Hepatocyte (in vitro differentiated cells): ENCODE results near the gene GSN. TPM values are rescaled to one million over a fixed set of nuclear protein-coding genes. Genes with fewer than 3 reads are reported as not detected.

Experiments used
- DNase-seq: peaks from one replicate; pipeline ENCODE4 v3.0.0-alpha.2; 2016; ENCODE audit warnings: low spot score
- H2AFZ ChIP-seq: fragments of 200-600 bp; sonication (generic); 2 replicates; pipeline ENCODE4 v1.6.0; 2016; ENCODE audit warnings: antibody characterized with exemption, mild to moderate bottlenecking
- H3K27ac ChIP-seq: fragments of 200-600 bp; sonication (generic); 2 replicates; pipeline ENCODE4 v1.5.1; 2016; ENCODE audit warnings: mild to moderate bottlenecking
- H3K27me3 ChIP-seq: fragments of 200-600 bp; sonication (generic); 2 replicates; pipeline ENCODE4 v1.6.1; 2016
- H3K36me3 ChIP-seq: fragments of 200-600 bp; sonication (generic); replicated peaks from 2 replicates; pipeline ENCODE4 v1.5.1; 2016; ENCODE audit warnings: low read depth; ENCODE audit not compliant: insufficient read depth
- H3K4me1 ChIP-seq: fragments of 200-600 bp; sonication (generic); 2 replicates; pipeline ENCODE4 v1.5.1; 2016; ENCODE audit warnings: mild to moderate bottlenecking, moderate library complexity; ENCODE audit not compliant: insufficient read depth
- H3K4me2 ChIP-seq: fragments of 200-600 bp; sonication (generic); 2 replicates; pipeline ENCODE4 v1.6.0; 2016
- H3K4me3 ChIP-seq: fragments of 200-600 bp; sonication (generic); 2 replicates; pipeline ENCODE4 v1.5.1; 2016; ENCODE audit warnings: mild to moderate bottlenecking
- H3K79me2 ChIP-seq: fragments of 200-600 bp; sonication (generic); 2 replicates; pipeline ENCODE4 v1.6.0; 2017; ENCODE audit warnings: mild to moderate bottlenecking
- H3K9me2 ChIP-seq: fragments of 200-600 bp; sonication (generic); replicated peaks from 2 replicates; pipeline ENCODE4 v1.6.0; 2017; ENCODE audit warnings: mild to moderate bottlenecking; ENCODE audit not compliant: insufficient read depth
- H3K9me3 ChIP-seq: fragments of 200-600 bp; sonication (generic); 2 replicates; pipeline ENCODE4 v1.5.1; 2016; ENCODE audit warnings: low read depth, mild to moderate bottlenecking
- H4K20me1 ChIP-seq: fragments of 200-600 bp; sonication (generic); 2 replicates; pipeline ENCODE4 v1.6.0; 2016; ENCODE audit warnings: mild to moderate bottlenecking; ENCODE audit not compliant: insufficient read depth, poor library complexity, severe bottlenecking
- EZH2 ChIP-seq: fragments of 200-600 bp; sonication (generic); IDR thresholded peaks from 2 replicates; pipeline ENCODE4 v1.6.1; 2016; ENCODE audit warnings: antibody characterized with exemption, mild to moderate bottlenecking, borderline replicate concordance
- EZH2phosphoT487 ChIP-seq: fragments of 200-600 bp; sonication (generic); IDR thresholded peaks from one replicate; pipeline ENCODE4 v1.6.1; 2018; ENCODE audit warnings: antibody characterized with exemption, mild to moderate bottlenecking, low read depth, moderate library complexity; ENCODE audit not compliant: unreplicated experiment, severe bottlenecking
- WGBS: methylation state at CpG from one replicate; pipeline ENCODE4 v1.1.6; 2016; ENCODE audit warnings: low lambda C conversion rate; ENCODE audit errors: missing lambda C conversion rate; 5-methylcytosine and 5-hydroxymethylcytosine counted together
- polyA plus RNA-seq: library from polyadenylated mRNA; unstranded; fragments of >200 nt; fragmentation: Nextera tagmentation; extraction: Ambion mirVana; gene quantifications from 2 replicates; pipeline ENCODE4 v1.2.1, GENCODE V29; 2016
- total RNA-seq: library from RNA; depleted of rRNA; stranded (reverse); fragments of >200 nt; gene quantifications from 2 replicates; pipeline ENCODE4 v1.2.3, GENCODE V29; 2014
- TF ChIP-seq, protein P1 (sequence below): fragments of 200-600 bp; sonication (generic); IDR thresholded peaks from 2 replicates; pipeline ENCODE4 v1.5.1; 2016; ENCODE audit warnings: antibody characterized with exemption, mild to moderate bottlenecking; ENCODE audit not compliant: poor library complexity

The GSN gene
- total and polyA plus RNA-seq, 2 experiments from 2014 or later, result 396 to 404 TPM

DNA sequence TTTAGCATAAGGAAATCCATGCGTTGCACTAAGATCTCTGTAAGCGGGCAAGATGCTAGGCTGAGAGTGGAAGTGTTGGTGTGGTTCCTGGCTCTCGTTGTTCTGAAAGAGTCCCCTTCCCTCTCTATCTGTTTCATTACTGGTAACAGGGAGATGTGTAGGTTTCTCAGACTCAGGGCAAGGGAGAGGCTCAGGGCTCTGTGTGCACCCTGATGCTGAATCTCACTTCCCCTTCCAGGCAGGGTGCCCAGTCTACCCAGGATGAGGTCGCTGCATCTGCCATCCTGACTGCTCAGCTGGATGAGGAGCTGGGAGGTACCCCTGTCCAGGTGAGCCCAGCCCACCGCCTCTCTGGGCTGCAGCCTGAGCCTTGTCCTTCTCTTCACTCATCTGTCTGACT, 56.4 kb downstream of the GSN start:
- DNase-seq, result no peak
- no peak overlapping the region for H3K27ac ChIP-seq
- WGBS, result 95% methylated on average over 4 of the region's 5 CpGs

GRCh38 chr9:121324755-121325154, 56.8 kb downstream of the GSN start:
- Histone ChIP-seq H3K79me2 (no peaks in the 10 kb centered on the region), H3K4me3 (no peak overlapping the region), H3K9me2 (no peaks in the 10 kb centered on the region), H3K9me3 (no peaks in the 10 kb centered on the region), H2AFZ (no peak overlapping the region), H3K4me2 (no peak overlapping the region), H4K20me1 (no peaks in the 10 kb centered on the region), H3K36me3 (peaks cover 3% of the 10 kb centered on the region), H3K27ac (no peak overlapping the region), H3K4me1 (peaks cover 10% of the 10 kb centered on the region), H3K27me3 (no peaks in the 10 kb centered on the region)
- no peak for DNase-seq
- TF ChIP-seq EZH2 (no peak), EZH2phosphoT487 (no peak)
- TF ChIP-seq, protein P1, sequence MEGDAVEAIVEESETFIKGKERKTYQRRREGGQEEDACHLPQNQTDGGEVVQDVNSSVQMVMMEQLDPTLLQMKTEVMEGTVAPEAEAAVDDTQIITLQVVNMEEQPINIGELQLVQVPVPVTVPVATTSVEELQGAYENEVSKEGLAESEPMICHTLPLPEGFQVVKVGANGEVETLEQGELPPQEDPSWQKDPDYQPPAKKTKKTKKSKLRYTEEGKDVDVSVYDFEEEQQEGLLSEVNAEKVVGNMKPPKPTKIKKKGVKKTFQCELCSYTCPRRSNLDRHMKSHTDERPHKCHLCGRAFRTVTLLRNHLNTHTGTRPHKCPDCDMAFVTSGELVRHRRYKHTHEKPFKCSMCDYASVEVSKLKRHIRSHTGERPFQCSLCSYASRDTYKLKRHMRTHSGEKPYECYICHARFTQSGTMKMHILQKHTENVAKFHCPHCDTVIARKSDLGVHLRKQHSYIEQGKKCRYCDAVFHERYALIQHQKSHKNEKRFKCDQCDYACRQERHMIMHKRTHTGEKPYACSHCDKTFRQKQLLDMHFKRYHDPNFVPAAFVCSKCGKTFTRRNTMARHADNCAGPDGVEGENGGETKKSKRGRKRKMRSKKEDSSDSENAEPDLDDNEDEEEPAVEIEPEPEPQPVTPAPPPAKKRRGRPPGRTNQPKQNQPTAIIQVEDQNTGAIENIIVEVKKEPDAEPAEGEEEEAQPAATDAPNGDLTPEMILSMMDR, result no peak
- 100% methylated on average over 2 of the region's 2 CpGs for WGBS

More for the DNA sequence above, 56.4 kb downstream of the GSN start:
- no peak overlapping the region for H2AFZ ChIP-seq
- peaks cover 10% of the 10 kb centered on the region for H3K4me1 ChIP-seq
- no peaks in the 10 kb centered on the region for H3K9me2 ChIP-seq
- H3K4me2 ChIP-seq, result no peak overlapping the region
- H3K27me3 ChIP-seq, result no peaks in the 10 kb centered on the region
- no peak overlapping the region for H3K4me3 ChIP-seq
- TF ChIP-seq, protein P1, result no peak
- no peak for TF ChIP-seq EZH2phosphoT487
- H3K9me3 ChIP-seq, result no peaks in the 10 kb centered on the region
- no peaks in the 10 kb centered on the region for H3K79me2 ChIP-seq
- H3K36me3 ChIP-seq, result peaks cover 3% of the 10 kb centered on the region
- no peaks in the 10 kb centered on the region for H4K20me1 ChIP-seq

- Histone ChIP-seq H3K36me3 (peaks cover 3% of the 10 kb centered on the region), H3K79me2 (no peaks in the 10 kb centered on the region), H3K9me2 (no peaks in the 10 kb centered on the region), H3K27ac (no peak overlapping the region), H3K4me3 (no peak overlapping the region), H3K9me3 (no peaks in the 10 kb centered on the region), H3K4me1 (peaks cover 10% of the 10 kb centered on the region), H3K4me2 (no peak overlapping the region), H3K27me3 (no peaks in the 10 kb centered on the region), H2AFZ (no peak overlapping the region), H4K20me1 (no peaks in the 10 kb centered on the region)
- 87% methylated on average over 7 of the region's 7 CpGs for WGBS
- no peak for DNase-seq
- TF ChIP-seq, protein P1, result no peak
- TF ChIP-seq EZH2phosphoT487, result no peak
- TF ChIP-seq EZH2, result no peak
Observed at GRCh38 chr9:121325387-121325786, 57.4 kb downstream of the GSN start.
